HL-60 (cell line): ENCODE data around the gene ITGA3.

Source experiments
- CTCF ChIP-seq: IDR thresholded peaks from one replicate; pipeline ENCODE4 v1.5.1; 2011; ENCODE audit warnings: low read length, control low read depth, inconsistent platforms; ENCODE audit not compliant: insufficient read depth
- POLR2AphosphoS5 ChIP-seq: IDR thresholded peaks from 2 replicates; pipeline ENCODE4 v1.6.1; 2012; ENCODE audit warnings: low read depth
- REST ChIP-seq: IDR thresholded peaks from 2 replicates; pipeline ENCODE4 v1.6.1; 2012; ENCODE audit warnings: low read depth; ENCODE audit not compliant: insufficient replicate concordance
- SPI1 ChIP-seq: IDR thresholded peaks from 2 replicates; pipeline ENCODE4 v1.6.1; 2012; ENCODE audit warnings: low read depth, mild to moderate bottlenecking, borderline replicate concordance

GRCh38 chr17:50023520-50023919, 32.4 kb upstream of the ITGA3 start:
- TF ChIP-seq SPI1 (no peak), CTCF (no peak), POLR2AphosphoS5 (no peak), REST (no peak)
